22Rv1 (cell line): Measurements from ENCODE around the gene MT1X.
"Not testable (repeated sequence)": the region's sequence is repeated elsewhere in the genome, so short reads cannot be mapped to it uniquely, and the experiment has no call there.

Experiments
- H3K27ac ChIP-seq: fragments of 450-650 bp; 2 replicates; pipeline ENCODE4 v1.5.1; 2017
- ZFX ChIP-seq: fragments of 450-650 bp; IDR thresholded peaks from 2 replicates; pipeline ENCODE4 v1.6.1; 2017; ENCODE audit warnings: antibody characterized with exemption, borderline replicate concordance
- TF ChIP-seq, protein P1 (sequence below): fragments of 450-650 bp; IDR thresholded peaks from 2 replicates; pipeline ENCODE4 v1.5.1; 2017; ENCODE audit warnings: mild to moderate bottlenecking

MT1X gene

DNA sequence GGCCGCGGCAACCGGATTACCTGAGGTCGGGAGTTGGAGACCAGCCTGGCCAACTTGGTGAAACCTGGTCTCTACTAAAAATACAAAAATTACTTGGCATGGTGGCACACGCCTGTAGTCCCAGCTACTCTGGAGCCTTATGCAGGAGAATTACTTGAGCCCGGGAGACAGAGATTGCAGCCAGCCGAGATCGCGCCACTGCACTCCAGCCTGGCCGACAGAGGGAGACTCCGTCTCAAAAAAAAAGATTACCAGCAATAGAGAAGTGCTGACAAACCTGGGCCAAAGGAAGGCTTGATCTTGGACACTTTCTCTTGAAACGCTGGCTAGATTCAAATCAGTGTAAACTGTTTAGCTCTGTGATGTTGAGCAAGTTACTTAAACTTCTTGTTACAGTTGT lies 8.3 kb upstream of the MT1X start:
- no peak overlapping the region for H3K27ac ChIP-seq
- TF ChIP-seq, protein P1, sequence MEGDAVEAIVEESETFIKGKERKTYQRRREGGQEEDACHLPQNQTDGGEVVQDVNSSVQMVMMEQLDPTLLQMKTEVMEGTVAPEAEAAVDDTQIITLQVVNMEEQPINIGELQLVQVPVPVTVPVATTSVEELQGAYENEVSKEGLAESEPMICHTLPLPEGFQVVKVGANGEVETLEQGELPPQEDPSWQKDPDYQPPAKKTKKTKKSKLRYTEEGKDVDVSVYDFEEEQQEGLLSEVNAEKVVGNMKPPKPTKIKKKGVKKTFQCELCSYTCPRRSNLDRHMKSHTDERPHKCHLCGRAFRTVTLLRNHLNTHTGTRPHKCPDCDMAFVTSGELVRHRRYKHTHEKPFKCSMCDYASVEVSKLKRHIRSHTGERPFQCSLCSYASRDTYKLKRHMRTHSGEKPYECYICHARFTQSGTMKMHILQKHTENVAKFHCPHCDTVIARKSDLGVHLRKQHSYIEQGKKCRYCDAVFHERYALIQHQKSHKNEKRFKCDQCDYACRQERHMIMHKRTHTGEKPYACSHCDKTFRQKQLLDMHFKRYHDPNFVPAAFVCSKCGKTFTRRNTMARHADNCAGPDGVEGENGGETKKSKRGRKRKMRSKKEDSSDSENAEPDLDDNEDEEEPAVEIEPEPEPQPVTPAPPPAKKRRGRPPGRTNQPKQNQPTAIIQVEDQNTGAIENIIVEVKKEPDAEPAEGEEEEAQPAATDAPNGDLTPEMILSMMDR, result peak; percentile 67
- TF ChIP-seq ZFX, result no peak

DNA sequence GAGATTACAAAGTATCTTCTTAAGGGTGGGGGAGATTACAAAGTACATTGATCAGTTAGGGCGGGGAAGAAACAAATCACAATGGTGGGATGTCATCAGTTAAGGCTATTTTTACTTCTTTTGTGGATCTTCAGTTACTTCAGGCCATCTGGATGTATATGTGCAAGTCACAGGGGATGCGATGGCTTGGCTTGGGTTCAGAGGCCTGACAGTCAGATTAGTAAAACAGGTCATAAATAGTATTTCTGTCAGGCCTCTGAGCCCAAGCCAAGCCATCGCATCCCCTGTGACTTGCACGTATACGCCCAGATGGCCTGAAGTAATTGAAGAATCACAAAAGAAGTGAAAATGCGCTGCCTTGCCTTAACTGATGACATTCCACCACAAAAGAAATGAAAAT lies 7.7 kb upstream of the MT1X start:
- not testable (repeated sequence) for H3K27ac ChIP-seq

DNA sequence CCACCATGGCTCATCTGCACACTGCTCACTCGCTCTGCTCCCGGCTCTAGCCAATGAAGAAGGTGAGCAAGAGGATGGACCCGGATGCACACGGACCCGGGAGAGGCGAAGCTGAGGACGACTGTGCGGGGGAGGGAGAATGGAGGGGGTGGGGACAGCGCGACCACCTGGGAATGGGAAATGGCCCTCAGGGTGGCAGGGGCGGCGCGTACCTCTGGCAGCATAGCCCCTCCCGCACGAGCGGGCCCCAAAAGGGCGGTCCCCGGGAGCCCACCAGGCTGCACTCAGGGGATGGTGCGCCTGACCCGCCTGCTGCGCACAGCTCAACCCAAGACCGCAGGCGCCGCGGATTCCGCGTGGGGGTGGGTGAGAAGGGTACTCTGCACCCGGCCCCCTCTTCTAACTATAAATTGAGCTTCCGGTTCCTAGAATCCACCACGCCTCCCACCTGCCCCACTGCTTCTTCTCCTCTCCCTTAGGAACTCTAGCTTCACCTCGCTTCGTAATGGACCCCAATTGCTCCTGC lies 6.5 kb upstream of the MT1X start:
- no peak for TF ChIP-seq ZFX
- TF ChIP-seq, protein P1, result no peak
- H3K27ac ChIP-seq, result no peak overlapping the region

DNA sequence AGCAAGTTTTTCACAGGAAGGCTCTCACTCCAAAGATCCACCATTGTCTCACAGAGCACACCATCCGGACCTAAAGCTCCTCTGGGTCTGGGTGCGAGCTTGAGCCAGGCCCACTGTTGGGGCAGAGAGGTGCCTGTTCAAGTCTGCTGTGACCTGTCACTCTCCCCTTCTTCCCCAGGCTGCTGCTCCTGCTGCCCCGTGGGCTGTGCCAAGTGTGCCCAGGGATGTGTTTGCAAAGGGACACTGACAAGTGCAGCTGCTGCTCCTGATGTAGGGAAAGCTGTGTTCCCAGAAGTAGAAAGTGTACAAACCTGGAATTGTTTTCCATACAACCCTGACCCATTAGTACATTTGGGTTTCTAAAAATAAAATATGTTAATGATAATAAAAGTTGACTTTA lies 4.8 kb upstream of the MT1X start:
- TF ChIP-seq, protein P1, result no peak
- no peak for TF ChIP-seq ZFX
- H3K27ac ChIP-seq, result no peak overlapping the region

DNA sequence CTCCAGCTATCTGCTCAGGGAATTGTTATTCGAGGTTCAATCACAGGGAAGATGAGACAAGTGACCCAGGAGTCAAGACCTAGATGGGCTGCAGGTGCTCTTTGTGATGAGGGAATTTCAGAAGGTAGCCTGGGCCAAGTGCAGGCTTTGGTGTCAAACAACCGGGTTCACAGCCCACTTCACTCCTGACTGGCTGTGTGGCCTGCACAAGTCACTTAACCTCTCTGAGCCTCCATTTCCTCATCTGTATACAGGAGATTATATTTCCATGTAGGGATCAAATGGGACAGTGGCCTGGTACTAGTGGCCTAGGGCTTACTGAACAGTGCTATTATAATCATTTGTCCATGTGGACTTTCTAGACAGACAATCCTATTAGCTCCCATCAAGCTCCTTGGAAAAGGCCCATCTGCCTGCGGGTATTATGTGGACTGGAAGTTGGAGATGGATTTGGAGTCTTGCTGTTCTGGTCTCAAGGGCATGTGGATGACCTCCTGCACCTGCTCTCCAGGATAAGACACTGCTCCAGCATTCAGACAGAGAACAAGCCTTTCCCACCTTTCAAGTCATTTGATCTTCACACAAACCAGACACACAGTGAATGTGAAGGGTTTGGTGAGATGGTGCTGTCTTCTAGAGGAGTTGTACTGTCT lies 3.1 kb upstream of the MT1X start:
- no peak for TF ChIP-seq ZFX
- TF ChIP-seq, protein P1, result no peak
- H3K27ac ChIP-seq, result no peak overlapping the region

DNA sequence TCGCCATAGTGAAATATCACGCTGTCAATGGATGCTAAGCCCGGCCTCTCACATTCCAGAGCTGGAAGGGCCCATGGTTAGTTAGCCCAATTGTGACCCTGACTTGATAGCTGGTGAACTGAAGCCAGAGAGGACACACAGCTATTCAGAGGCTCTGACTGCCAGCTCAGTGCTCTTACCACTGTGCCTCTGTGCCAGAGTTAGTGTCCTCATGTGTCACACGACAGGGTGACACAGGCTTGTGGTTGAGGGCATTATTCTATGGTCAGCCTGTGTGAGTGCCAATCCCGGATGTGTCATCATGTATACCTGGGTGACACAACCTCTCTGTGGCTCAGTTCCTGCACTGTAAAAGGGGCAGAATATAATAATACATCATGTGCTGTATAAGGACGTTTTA lies 2.5 kb upstream of the MT1X start:
- TF ChIP-seq ZFX, result no peak
- H3K27ac ChIP-seq, result no peak overlapping the region

DNA sequence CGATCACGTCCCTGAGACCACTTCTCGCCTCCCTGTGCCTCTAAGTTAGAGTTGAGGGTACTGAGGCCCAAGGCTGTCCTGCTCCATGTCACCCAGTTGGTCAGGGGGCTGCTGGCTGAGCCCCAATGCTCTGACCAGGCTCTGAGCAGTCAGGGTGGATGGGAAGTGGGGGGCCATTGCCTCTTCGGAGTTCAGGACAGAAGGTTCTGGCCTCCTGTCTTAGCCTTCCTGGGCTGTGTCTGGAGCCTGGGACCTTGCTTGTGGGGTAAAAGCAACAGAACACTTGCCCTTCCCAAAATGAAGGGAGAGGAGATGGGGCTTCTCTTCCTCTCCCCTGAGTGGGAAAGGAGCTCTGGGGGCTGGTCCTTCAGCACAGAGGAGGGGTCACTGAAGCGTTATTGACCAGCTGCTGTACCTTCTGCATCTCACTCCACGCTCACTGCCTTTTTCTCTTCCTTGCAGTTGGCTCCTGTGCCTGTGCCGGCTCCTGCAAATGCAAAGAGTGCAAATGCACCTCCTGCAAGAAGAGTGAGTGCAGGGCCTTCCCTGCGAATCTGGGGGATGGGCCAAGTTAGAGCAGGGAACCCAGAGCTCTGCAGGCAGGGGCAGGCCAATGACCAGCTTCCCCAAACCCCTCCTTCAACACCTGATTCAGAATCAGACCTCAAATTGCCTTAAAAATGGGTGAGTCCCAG lies 580 bp downstream of the MT1X start:
- TF ChIP-seq, protein P1, result no peak
- TF ChIP-seq ZFX, result no peak

DNA sequence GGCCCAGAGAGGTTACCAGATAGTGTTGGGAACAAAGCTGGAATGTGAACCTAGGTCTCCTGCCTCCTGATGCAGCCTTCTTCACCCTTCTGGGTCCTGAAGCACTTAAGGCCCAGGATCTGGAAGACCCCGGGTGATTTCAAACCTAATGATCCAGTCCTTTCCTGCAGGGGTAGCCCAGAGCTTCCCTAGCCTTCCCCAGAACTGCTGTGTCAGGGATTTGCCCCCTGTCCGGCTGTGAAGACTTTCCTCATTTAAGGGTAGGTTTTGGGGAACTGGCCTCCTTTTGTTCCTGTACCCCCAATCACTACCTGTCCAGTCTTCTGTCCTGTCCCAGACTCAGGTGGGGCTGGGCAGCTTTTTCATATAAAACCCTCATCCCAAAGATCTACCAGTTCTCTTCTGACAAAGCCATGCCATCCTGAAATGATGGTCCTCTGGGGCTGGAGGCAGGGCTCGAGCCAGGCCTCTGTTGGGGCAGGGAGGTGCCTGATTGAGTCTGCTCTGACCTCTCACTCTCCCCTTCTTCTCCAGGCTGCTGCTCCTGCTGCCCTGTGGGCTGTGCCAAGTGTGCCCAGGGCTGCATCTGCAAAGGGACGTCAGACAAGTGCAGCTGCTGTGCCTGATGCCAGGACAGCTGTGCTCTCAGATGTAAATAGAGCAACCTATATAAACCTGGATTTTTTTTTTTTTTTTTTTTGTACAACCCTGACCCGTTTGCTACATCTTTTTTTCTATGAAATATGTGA lies 1.3 kb downstream of the MT1X start:
- TF ChIP-seq ZFX, result no peak
- TF ChIP-seq, protein P1, result no peak
- no peak overlapping the region for H3K27ac ChIP-seq

More for the DNA sequence above, 580 bp downstream of the MT1X start:
- peak overlapping the region; percentile 53 for H3K27ac ChIP-seq
